Nephron (organoid): ENCODE results near the gene TRIO.
A peak's percentile ranks its signal among the peaks of the same experiment; 100 is the strongest.

Experiments used
- H3K27ac Mint-ChIP-seq, 3 experiments: 2 replicates each; pipeline ENCODE4 v1.8.0; 2020; ENCODE audit warnings: mixed read lengths in 3 of 3, mild to moderate bottlenecking in 2 of 3, moderate library complexity in 1 of 3
- H3K27me3 Mint-ChIP-seq: 2 replicates; pipeline ENCODE4 v1.8.0; 2021; ENCODE audit warnings: low read depth, mild to moderate bottlenecking, moderate library complexity, mixed read lengths
- H3K36me3 Mint-ChIP-seq: 2 replicates; pipeline ENCODE4 v1.8.0; 2020; ENCODE audit warnings: low read depth, mixed read lengths
- H3K4me1 Mint-ChIP-seq: 2 replicates; pipeline ENCODE4 v1.8.0; 2020; ENCODE audit warnings: mixed read lengths
- H3K4me3 Mint-ChIP-seq, 3 experiments: 2 replicates each; pipeline ENCODE4 v1.8.0; 2020; ENCODE audit warnings: mild to moderate bottlenecking in 3 of 3, mixed read lengths in 3 of 3, moderate library complexity in 2 of 3
- H3K9me3 Mint-ChIP-seq: 2 replicates; pipeline ENCODE4 v1.8.0; 2020; ENCODE audit warnings: mixed read lengths
- CTCF ChIP-seq, 3 experiments: fragments of 200-600 bp; sonication (generic); IDR thresholded peaks; one replicate each; pipeline ENCODE4 v1.5.0; 2021; ENCODE audit warnings: antibody characterized with exemption in 3 of 3; ENCODE audit not compliant: unreplicated experiment in 3 of 3

The TRIO gene

GRCh38 chr5:14273207-14273767 lies 130.1 kb downstream of the TRIO start:
- Mint-ChIP-seq H3K27me3 (no peaks in the 10 kb centered on the region), H3K9me3 (no peaks in the 10 kb centered on the region), H3K4me1 (peaks cover 46% of the 10 kb centered on the region), H3K4me3 (no peak overlapping the region), H3K27ac (no peak overlapping the region), H3K36me3 (peaks cover 8% of the 10 kb centered on the region)
- no peak for TF ChIP-seq CTCF (IDR thresholded peaks at IDR 0.05; ENCODE audit: unreplicated experiment in 3 of 3)

GRCh38 chr5:14276380-14276779 lies 133.2 kb downstream of the TRIO start:
- no peaks in the 10 kb centered on the region for H3K27me3 Mint-ChIP-seq

GRCh38 chr5:14277385-14278320 lies 134.5 kb downstream of the TRIO start:
- peaks cover 14% of the 10 kb centered on the region for H3K4me1 Mint-ChIP-seq
- H3K36me3 Mint-ChIP-seq, result peaks cover 28% of the 10 kb centered on the region
- H3K27ac Mint-ChIP-seq, result no peak overlapping the region
- TF ChIP-seq CTCF (IDR thresholded peaks at IDR 0.05; ENCODE audit: unreplicated experiment in 3 of 3), result no peak
- H3K9me3 Mint-ChIP-seq, result no peaks in the 10 kb centered on the region
- H3K27me3 Mint-ChIP-seq, result peaks cover 4% of the 10 kb centered on the region
- no peak overlapping the region for H3K4me3 Mint-ChIP-seq

More at GRCh38 chr5:14276380-14276779, 133.2 kb downstream of the TRIO start:
- TF ChIP-seq CTCF (IDR thresholded peaks at IDR 0.05; ENCODE audit: unreplicated experiment in 3 of 3), result no peak
- Mint-ChIP-seq H3K4me3 (no peak overlapping the region), H3K36me3 (peaks cover 25% of the 10 kb centered on the region), H3K27ac (peak overlapping the region in 2 of 3 experiments; percentile 5 to 51), H3K4me1 (peaks cover 18% of the 10 kb centered on the region), H3K9me3 (no peaks in the 10 kb centered on the region)

GRCh38 chr5:14280294-14280854 lies 137.2 kb downstream of the TRIO start:
- H3K36me3 Mint-ChIP-seq, result peaks cover 34% of the 10 kb centered on the region
- no peak for TF ChIP-seq CTCF (IDR thresholded peaks at IDR 0.05; ENCODE audit: unreplicated experiment in 3 of 3)
- no peaks in the 10 kb centered on the region for H3K9me3 Mint-ChIP-seq
- H3K27me3 Mint-ChIP-seq, result peaks cover 4% of the 10 kb centered on the region
- H3K4me3 Mint-ChIP-seq, result no peak overlapping the region
- H3K27ac Mint-ChIP-seq, result no peak overlapping the region
- H3K4me1 Mint-ChIP-seq, result peaks cover 35% of the 10 kb centered on the region

GRCh38 chr5:14281746-14282181 lies 138.6 kb downstream of the TRIO start:
- Mint-ChIP-seq H3K9me3 (no peaks in the 10 kb centered on the region), H3K36me3 (peaks cover 37% of the 10 kb centered on the region), H3K4me1 (peaks cover 37% of the 10 kb centered on the region), H3K27me3 (peaks cover 4% of the 10 kb centered on the region), H3K4me3 (no peak overlapping the region), H3K27ac (no peak overlapping the region)
- TF ChIP-seq CTCF (IDR thresholded peaks at IDR 0.05; ENCODE audit: unreplicated experiment in 3 of 3), result no peak
